ENCODE results near the gene FOXD1.
"Not testable (repeated sequence)": the region's sequence is repeated elsewhere in the genome, so short reads cannot be mapped to it uniquely, and the experiment has no call there.

Gene FOXD1

DNA sequence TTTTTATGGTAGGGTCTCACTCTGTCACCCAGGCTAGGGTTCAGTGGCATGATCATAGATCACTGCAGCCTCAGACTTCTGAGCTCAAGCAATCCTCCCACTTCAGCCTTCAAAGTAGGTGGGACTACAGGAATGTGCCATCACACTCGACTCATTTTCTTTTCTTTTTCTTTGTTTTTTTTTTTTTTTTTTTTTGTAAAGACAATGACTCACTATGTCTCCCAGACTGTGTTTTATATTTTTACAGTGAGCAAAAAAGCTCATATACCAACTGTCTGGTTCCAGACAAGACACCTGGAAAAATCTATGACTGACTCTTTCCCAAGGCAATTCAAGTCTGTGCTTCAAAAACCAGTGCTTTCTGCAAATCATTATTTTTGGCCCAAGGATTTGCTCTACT is 10.8 kb upstream of the FOXD1 start:
- DNase-seq, result no peak

DNA sequence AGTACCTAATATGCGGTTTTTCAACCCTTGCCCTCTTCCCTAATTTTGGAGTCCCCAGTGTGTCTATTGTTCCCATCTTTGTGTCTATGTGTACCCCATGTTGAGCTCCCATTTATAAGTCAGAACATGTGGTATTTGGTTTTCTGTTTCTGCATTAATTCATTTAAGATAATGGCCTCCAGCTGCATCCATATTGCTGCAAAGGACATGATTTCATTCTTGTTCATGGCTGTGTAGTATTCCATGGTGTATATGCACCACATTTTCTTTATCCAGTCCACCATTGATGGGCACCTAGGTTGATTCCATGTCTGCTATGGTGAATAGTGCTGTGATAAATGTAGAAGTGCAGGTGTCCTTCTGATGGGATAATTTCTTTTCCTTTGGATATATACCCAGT is 7.9 kb upstream of the FOXD1 start:
- DNase-seq, result not testable (repeated sequence)

DNA sequence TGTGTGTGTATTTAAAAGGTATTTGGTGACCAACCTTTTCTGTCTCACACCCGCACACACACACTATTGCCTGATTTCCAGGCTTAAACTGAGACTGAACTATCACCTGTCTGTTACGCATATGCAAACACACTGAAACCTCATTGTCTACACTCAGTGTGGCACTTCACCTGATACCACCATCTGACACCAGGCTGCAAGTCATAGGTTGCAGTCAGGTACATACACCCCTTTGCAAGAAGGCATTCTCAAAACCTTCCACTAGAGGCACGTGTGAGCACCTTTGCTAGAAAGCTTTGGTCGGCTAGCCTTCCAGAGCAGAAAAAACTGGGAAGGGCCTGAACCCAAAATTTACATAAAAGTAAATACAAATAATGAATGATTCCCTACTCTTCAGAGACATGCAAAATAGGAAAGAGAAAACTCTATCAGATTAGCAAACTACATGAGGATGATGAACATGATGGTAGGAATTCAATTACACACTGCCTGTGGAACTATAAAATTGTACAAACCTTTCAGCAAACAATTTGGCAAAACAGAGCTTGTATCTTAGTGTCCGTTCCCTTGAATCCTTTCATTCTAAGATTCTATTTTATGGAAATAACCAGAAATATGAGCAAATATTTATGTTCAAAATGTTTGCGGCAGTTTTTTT is 5.9 kb upstream of the FOXD1 start:
- DNase-seq, result no peak

DNA sequence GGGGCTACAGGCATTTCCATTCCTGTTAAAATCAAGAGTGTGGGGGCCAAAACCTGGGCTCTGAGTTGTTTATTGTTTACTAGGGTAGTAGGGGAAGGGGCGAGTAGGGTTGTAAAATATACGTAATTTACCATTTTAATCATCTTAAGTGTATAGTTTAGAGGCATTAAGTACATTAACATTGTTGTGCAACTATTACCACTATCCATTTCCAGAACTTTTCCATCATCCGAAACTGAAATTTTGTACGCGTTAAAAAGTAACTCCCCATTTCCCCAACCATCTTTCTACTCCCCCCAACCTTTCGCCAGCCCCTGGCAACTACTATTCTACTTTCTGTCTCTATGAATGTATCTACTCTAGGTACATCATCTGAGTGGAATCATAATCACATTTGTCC is 3.6 kb upstream of the FOXD1 start:
- no peak for DNase-seq

DNA sequence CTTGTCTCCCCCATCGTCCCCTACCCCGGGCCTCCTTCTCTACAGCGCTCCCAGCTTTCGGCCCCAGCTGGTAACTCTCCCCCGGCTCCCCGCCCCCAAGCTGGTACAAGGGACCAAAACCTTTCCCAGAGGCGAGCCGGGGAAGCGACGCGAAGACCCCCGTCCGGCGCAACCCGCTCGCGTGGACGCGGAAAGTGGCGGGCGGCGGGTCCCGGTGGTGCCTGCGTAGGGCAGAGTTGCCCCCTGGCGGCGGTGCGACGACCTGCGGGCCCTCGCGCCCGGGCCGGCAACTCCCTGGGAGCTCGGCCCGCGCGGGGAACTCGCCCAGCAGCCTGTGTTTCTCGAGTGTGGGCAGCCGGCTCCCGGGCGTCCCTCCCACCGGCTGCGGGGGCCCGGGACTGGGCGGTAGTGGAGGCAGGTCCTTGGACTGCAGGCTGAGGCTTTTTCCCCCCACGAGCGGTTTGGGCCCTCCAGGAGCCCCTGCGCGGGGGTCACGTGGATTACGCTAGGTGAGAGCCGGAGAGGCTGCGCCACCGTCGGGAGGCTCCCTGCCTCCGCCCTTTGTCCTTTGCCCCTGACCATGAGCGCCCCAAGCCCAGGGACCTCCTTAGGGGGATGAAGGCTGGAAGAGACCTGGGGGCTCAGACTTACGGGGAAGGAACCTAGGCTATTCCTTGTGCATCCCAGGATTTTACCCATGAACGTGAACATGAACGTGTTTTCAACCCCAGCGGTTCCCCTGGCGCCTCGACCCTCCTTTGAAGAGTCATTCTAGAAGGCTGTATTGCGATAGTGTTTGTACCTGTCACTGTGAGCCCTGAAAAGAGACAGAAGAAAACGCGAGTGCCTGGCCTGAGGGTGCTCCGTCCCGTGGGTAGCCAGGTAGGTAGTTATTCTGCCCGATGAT is 2.9 kb upstream of the FOXD1 start:
- peak; percentile 68 for DNase-seq

DNA sequence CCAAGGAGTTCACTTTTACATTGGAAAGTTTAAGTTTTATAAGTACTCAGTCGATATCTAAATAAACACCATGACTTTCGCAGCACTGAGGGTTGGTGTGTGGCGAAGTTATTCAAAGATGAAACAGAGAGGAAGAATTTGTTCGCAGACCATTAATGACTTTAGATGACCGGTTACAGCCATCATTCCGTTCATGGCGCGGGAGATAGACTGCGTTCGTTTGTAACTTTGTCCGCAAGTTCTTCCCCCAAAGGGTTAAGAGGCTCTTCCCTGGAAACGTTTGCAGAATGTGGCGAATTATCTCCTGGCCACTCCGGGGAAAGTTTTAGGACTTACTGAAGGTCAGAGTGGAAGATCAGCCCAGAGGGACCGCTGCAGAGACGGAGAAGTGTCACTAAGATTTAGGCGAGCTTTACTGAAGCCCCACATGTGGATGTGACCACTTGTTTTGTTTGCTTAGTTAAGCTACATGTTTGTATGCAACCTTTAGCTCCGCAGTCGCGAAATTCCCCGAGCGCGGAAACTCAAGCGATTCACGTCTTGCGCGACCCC is 2.2 kb upstream of the FOXD1 start:
- no peak for DNase-seq

DNA sequence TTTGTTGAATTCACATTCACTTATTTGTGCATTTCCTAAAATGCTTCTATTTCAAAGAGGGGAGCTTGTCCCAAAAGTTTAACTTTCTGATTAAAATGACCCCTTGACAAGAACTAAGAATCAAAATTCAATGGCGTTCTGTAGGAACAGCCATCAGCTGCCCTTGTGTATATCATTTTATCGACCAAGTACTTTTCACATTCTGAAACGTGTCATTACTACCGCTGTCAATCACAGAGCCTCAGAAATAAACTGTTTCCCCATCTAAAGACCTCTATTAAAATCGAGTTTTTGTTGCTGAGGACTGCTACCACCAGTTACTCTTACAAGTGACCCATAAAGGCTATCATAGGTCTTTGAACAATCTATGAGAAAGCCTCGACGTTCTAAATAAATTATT is 1.6 kb upstream of the FOXD1 start:
- no peak for DNase-seq

DNA sequence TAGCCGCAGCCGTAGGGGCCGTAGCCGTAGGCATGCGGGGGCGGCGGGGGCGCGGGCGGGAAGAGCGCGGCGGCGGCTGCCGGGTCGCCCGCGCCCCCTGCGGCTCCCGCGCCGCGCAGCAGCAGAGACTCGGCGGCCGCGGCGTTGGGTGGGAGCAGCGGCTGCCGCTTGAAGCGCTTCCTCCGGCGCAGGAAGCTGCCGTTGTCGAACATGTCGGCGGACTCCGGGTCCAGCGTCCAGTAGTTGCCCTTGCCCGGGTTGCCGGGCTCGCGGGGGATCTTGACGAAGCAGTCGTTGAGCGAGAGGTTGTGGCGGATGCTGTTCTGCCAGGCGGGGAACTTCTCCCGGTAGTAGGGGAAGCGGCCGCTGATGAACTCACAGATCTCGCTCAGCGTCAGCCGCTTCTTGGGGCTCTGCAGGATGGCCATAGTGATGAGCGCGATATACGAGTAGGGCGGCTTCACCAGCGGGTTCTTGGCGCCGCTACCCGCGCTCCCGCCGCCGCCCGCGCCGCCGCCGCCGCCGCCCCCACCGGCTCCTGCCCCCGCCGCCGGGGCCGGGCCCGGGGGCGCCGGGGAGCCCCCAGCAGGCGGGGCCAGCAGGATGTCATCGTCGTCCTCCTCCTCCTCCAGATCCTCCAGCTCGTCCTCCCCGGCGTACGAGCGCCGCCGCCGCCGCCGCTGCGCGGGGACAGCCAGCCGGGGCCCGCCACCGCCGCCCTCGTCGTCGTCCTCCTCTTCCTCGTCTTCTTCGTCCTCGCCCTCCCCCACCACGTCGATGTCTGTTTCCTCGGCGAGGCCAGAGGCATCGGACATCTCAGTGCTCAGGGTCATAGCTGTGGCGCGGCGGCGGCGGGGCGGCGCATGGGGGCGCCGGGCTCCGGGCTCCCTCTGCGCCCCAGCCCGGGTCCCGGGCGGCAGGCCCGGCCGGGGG is 781 bp downstream of the FOXD1 start:
- peak; percentile 48 for DNase-seq

DNA sequence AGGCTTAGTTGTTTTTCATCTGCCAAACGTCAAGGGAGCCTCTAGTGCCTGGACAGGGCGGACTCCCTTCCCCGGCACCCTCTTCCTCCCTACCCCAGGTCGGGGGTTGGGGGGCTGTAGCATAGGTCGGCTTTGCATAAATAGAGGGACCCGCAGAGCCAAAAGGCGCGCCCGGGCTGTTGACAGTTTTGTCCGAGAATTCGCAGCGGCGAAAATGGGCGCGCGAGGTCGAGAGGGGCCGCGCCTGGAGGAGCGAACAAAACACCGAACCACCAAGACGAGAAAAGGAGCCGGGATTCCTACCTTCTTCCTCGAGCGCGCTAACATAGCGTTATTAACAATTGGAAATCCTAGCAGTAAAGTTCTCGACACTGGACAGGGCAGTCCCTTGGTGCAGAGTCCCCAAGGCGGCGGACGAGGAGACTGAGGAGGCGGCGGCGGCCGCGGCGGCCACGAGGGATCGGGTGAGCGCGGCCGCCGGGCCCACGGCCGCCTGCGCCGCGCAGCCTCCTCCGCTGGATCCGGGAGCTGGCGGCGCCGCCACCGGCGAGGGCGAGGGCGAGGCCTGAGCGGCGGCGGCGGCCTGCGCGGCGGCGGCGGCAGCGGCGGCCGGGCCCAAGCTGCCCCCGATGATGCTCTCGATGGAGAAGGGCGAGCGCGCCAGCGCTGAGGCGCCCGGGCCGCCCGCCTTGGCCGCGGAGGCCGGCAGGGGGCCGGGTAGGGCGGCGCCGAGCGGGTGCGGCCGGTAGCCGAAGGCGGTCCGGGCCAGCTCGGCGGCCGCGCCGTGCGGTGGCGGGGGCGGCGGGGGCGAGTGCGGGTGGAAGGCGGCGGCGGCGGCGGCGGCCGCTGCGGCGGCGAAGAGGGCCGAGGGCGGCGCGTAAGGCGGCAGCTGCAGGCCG is 1.7 kb downstream of the FOXD1 start:
- peak; percentile 31 for DNase-seq

DNA sequence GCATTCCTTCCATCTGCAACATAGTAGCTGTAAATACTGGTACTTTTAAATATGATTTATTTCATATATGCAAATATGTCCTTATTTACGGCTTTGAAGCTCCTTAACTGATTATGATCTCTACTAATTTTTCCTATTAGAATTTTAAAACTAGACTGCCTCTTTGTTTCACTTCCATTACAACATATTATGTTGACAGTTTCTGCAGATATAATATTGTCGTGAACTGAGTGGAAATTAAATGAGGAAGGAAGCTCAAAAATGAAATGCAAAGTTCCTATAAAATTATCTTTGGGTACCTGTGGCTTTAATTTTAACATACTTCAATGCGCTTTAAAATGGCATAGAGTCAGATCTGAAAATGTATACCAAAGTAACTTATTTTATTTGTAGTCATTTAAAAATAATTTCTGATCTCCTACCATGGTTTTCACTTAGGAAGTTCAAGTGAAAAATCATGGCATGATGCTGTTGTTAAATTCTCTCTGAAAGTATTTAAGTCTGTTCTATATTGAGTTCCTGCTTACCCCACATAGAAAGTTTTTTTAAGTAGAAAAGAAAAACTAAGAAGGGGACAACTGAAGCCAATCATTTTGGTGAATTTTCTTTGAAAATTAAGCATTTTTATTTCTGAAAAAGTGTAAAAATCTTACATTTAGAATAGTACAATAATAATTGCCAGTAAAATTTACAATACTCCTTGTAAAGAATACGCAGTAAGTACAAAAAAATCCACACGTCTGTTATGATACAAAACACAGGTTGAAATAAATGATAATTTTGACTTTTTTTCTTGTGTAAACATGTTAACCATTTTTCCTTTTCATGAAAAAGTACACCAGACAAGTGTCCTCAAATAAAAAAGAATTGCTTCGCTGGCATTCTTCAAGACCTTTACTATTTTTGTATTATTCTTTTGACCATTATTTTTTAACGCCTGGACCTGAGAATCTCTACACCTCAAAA is 2.6 kb downstream of the FOXD1 start:
- no peak for DNase-seq

DNA sequence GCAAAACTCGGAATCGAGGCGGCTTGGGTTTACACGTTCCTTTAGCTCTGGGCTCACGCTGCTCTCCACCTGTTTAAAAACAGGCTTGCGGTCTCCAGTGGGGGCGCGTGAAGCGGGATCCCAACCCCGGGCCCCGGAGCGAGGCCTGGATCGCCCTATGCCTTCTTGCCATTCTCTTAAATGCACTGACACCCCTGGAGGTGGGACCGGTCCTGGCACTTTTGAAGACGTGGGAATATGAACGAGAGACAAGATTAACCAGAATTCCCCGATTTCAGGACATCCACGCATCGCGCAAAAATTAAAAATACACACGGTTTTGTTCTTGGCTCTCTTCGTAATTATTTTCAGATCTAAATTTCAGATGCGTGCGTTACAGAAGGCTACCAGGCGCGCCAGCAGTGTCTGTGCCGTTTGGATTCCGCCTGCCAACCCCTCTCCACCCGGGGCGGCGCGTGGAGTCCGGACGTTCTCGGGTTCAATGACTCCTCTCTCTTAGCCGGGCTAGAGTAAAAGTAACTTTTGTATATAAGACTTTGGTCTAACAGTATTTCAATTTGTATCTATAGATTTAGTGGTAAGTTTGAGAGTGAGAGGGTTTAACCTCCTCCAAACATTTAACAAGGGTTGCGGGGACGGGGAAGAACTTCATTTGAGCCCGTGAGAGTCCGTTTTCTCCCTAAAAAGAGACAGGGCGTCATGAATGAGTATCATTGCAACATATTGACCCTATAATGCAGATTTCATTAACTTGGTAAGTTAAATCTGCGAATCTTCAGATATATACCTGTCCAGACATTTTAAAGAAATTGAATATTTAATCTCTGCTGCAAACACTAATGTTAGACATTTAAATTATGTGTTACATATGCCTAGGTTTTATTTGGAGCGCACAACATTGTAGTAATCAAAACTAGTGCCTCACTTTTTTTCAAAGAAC is 3.8 kb downstream of the FOXD1 start:
- no peak for DNase-seq

DNA sequence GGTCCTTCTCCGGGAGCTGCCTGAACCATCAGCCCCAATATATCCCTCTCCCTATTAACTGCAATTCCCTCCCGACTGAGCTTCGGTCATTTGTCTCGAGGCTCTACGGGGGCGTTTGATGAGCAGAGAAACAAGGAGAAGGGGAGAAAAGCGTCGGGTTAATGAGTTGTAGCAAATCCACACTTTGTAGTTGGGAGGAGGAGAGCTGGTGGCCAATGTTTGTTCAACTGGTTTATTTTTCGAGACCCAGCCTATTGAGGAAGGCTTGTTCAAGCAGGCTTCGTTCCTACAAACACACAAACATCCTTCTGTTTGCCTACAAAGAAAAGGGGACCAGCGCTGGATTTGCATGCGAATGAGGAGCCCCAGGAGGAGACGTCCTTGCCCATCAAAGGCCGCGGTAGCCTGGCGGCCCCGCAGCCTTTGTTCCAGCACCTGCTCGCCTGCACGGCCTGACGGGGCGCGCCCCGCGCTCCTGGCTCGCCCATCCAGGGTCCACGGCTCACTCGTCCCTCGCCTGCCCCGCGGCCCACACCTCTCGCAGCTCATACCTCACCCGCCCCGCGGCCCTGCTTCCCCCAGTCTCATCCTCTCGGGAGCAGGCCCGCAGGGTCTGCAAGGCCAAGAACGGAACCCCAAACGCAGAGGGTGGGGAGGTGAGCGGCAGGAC is 4.6 kb downstream of the FOXD1 start:
- DNase-seq, result no peak

DNA sequence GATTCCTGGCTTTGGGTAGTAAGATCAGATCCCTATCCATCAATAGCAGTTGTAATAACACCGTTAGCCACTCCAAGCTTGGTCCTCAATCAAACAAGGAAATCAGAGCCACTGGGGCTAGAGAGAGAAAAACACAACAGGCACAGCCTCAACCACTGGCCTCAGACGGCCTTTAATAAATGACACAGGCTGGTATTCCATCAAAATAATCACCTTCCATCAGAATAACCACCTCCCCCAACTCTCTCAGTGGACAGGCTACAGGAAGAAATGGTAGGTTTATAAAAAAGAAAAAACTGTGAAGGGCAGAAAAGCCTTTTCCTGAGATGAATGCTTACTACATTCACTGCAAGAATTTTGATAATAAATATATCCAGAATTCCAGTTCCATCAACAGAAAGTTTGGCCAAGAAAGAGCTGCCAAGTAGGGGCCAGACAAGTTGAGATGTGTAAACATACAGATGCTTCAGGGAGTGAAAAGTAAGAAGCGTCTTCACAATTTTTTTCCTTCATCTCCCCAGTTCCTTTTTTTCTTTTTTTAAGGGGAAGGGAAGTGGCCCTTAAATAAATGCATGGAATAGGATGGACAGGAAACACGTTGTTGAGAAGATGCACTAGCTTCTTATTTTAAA is 5.5 kb downstream of the FOXD1 start:
- DNase-seq, result no peak

DNA sequence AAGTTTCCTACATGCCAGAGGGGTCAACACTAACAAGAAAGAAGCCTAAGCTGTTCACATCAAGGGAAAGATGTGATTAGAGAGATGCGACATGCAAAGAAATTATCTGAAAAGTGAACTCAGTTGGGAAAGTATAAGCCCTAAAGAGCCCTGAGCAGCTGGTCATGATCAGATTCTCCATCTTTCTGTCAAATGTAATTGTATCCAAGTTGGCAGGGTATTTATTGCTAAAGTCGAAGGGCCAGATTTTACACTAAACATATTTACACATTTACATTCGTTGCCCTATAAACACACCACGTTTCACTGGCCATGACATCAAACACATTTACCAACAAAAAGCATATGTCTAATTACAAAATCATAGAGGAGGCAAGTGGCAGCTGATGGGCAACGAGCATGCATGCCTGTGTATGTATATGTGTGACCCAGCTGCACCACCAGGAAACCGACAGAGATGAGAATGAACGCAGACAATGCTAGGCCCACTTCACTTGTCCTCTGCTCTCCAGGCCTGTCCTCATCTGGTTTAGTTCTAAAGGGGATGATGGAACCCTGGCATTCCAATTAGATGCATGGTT is 6.3 kb downstream of the FOXD1 start:
- no peak for DNase-seq

DNA sequence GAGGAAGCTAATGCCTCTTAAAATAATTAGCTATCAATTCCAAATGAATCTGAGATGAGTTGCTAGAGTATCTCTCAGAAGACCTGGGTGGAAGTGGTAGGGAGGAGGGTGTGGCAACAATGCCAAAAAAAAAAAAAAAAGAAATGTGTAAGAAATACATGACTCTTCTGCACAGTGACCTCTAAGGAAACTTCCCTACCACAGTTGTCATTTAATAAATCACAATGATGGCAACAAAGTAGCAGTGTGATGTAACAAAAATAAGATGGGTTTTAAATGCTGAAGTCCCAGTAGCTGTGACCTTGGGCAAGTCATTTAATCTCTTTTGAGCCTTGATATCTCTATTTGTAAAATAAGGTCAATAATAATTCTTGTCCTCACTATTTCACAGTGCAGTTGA is 7.2 kb downstream of the FOXD1 start:
- DNase-seq, result no peak

DNA sequence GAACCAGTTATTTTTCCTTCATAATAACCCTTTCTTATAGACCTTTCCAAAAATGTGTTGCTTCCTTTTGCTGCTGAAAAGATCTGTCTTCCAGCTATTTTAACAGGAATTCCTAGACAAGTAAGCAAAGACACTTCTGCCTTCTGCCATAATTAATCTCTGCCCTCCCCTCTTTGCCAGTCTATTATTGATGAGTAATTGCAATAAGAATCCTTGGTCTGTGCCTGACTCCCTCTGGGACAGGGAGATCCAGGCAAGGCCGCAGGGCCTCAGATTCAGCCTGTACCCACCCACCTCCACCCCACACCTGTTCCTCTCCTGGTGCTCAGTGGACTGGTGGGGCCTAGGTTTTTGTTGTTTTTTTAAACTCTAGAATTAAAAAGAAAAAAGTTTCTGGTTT is 8.3 kb downstream of the FOXD1 start:
- no peak for DNase-seq

DNA sequence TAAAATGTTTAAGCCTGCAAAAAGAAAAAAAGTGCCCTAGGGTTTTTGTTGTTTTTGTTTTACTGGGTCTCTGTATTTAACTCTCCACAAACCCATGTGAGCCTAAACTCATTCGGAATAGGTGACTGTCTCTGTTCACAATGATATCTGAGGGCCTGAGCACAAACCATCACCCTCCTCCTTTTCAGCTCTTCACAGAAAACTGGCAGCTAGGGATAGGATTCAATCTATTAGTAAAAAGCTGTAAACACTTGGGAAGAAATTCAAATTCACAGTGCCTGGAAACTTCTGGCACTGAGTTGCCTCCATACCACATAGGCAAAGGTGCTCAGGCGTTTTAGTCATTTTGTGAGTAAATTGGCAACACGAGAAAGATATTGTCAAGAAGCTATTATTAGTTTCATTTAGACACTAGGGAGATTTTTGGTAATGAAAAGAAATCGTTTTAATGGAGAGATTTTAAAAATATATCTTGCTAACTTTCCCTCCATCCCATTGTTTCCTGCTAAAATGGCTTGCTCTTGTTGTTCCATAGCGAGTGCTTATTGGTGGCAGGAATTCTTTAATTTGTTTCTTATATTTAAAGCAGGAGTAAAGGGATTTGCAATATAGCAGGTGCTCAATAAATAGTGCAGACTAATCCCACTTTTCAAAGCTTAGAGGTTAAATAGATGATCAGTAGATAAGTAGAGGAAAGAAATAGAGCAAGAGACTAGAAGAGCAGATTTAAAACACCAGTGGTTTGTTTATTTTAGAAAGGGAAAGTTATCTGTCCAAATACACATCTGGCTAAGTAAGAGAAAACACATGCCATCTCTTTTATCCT is 9.7 kb downstream of the FOXD1 start:
- DNase-seq, result no peak

Measured in activated CD4-positive, CD25-positive, alpha-beta regulatory T cell treated with anti-CD3 and anti-CD28 coated beads, Interleukin-2, amount 50 U/mL, for 72 hours (primary cell).